Fibroblast of skin of right quadriceps (primary cell): ENCODE data around the gene HIC2.
"Not testable (repeated sequence)": the region's sequence is repeated elsewhere in the genome, so short reads cannot be mapped to it uniquely, and the experiment has no call there.

Source experiments
- DNase-seq: peaks from one replicate; pipeline ENCODE4 v3.0.0-alpha.2; 2013

The HIC2 gene

GRCh38 chr22:21435998-21436810 is 19.0 kb downstream of the HIC2 start:
- not testable (repeated sequence) for DNase-seq

GRCh38 chr22:21438013-21438412 is 20.8 kb downstream of the HIC2 start:
- DNase-seq, result not testable (repeated sequence)

GRCh38 chr22:21440018-21440636 is 23.0 kb downstream of the HIC2 start:
- not testable (repeated sequence) for DNase-seq

GRCh38 chr22:21440676-21441075 is 23.5 kb downstream of the HIC2 start:
- not testable (repeated sequence) for DNase-seq

- not testable (repeated sequence) for DNase-seq
Observed at GRCh38 chr22:21441170-21441569, 24.0 kb downstream of the HIC2 start.

GRCh38 chr22:21442123-21442522 is 25.0 kb downstream of the HIC2 start:
- not testable (repeated sequence) for DNase-seq

- not testable (repeated sequence) for DNase-seq
Observed at GRCh38 chr22:21442646-21443045, 25.5 kb downstream of the HIC2 start.

- DNase-seq, result no peak
Observed at GRCh38 chr22:21443057-21443734, 26.0 kb downstream of the HIC2 start.

- DNase-seq, result no peak
Observed at GRCh38 chr22:21443735-21444421, 26.7 kb downstream of the HIC2 start.

- DNase-seq, result no peak
Observed at GRCh38 chr22:21444701-21445436, 27.7 kb downstream of the HIC2 start.

GRCh38 chr22:21445437-21446127 is 28.4 kb downstream of the HIC2 start:
- DNase-seq, result no peak

GRCh38 chr22:21446128-21446826 is 29.1 kb downstream of the HIC2 start:
- DNase-seq, result no peak

GRCh38 chr22:21446827-21447690 is 29.9 kb downstream of the HIC2 start:
- no peak for DNase-seq

- no peak for DNase-seq
Observed at GRCh38 chr22:21447694-21448402, 30.7 kb downstream of the HIC2 start.

GRCh38 chr22:21448627-21449416 is 31.7 kb downstream of the HIC2 start:
- DNase-seq, result no peak

- DNase-seq, result no peak
Observed at GRCh38 chr22:21449531-21450319, 32.6 kb downstream of the HIC2 start.

- no peak for DNase-seq
Observed at GRCh38 chr22:21450320-21450831, 33.2 kb downstream of the HIC2 start.
